ENCODE measurements around the gene MAP1A.

MAP1A gene

DNA sequence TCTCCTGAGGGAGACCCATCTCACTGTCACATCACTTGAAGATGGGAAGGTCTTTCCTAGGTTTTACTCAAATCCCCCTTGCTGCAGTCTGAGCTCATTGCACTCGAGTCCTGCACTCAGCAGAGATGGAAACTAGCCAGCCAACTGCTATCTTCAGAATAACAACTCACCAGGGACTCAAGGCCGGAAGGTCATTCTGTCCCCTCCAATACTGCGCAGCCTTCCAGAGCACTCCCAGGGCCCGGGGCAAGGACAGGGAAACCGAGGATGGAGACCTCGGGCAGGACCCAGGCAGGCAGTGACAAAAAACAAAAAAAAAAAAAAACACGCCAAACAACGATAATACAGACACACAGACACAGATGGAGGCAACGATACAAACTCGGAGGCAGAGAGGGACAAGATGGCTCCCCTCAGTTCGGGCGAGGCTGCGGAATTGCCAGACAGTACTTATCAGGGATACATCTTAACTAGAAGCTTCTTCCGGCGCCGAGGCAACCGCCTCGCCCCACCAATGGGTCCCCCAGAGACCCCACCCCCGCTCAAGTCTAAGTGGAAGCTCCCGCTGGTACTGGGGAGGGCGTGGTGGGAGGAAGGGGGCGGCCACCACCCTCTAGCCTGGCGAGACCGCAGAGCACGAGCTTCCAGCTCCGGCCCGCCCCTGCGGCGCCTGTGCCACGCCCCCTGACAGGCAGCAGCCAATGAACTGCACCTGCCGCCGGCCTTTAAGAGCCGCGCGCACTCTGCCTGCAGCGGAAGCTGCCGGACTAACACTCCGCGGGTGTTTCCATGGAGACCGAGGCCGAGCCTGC, 7.0 kb upstream of the MAP1A start:
- H3K27ac ChIP-seq = peak overlapping the region; percentile 52
- DNase-seq (ENCODE audit: low read depth, low spot score) = peak; percentile 61

GRCh38 chr15:43511012-43511885, 6.2 kb upstream of the MAP1A start:
- H3K27ac ChIP-seq = no peak overlapping the region

GRCh38 chr15:43513550-43513949, 3.9 kb upstream of the MAP1A start:
- H3K27ac ChIP-seq = no peak overlapping the region
- no peak for DNase-seq (ENCODE audit: low read depth, low spot score)

More at GRCh38 chr15:43511012-43511885, 6.2 kb upstream of the MAP1A start:
- DNase-seq (ENCODE audit: low read depth, low spot score) = no peak

DNA sequence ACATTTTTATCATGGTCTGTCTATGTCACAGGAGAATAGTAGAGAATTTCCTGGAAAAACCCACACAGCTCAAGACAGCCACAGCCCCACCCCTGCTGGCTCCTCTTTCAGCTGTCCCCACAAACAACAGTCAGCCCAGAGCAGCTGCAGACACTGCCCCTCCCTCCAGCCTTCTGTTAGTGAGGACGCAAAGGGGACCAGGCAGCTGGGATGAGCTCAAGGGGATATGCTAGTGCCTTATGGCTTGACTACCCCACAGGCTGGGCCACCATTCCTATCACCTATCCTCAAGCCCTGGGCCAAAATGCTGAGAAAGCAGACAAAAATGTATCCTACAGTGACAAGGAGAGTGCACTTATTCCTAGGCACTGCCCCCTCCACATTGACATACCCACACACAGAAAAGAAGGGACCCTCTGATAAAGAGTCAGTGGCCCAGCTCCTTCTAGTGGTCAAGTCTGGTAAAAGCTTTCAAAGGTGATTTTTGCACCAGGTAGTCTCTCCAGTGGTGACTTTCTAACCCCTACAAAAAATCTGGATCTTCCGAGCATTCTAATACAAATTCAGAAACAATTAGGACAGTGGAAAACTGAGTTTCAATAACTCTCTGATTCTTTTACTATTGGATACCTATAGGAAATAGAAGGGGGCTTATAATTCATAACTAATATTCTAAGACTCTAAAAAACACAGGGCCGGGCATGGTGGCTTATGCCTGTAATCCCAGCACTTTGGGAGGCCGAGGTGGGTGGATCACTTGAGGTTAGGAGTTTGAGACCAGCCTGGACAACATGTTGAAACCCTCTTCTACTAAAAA, 3.0 kb upstream of the MAP1A start:
- DNase-seq (ENCODE audit: low read depth, low spot score) = no peak
- no peak overlapping the region for H3K27ac ChIP-seq

- no peak for DNase-seq (ENCODE audit: low read depth, low spot score)
- no peak overlapping the region for H3K27ac ChIP-seq
Measured at GRCh38 chr15:43515741-43516140, 1.7 kb upstream of the MAP1A start.

GRCh38 chr15:43516185-43516584, 1.2 kb upstream of the MAP1A start:
- DNase-seq (ENCODE audit: low read depth, low spot score) = no peak
- H3K27ac ChIP-seq = no peak overlapping the region

GRCh38 chr15:43516801-43517353, 531 bp upstream of the MAP1A start:
- DNase-seq (ENCODE audit: low read depth, low spot score) = no peak
- no peak overlapping the region for H3K27ac ChIP-seq

DNA sequence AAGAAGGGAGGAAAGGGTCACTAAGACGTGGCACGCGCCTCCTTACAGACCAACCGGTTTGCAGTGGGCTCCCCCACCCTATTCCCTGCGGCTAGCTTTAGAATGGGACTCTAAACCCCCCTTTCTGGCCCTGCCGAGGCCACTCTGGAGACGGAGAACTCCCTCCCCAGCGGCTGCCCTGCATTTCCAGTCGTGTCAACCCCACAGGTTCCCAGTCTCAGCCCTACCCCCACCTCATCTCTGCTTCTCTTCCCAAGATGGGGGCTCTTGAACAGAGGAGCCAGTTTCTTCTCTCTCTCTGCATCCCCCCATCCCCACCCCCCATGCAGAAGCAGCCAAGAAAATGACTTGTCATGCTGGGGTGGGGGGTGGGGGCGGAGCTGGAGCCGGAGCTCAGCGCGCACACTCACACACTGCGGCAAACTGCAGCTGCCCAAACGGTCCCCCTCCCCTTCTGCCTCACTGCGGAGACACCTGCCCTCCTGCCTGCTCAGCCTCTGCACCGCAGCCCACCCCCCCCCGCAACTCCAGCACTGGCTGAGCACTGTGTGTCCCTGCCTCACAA, 871 bp downstream of the MAP1A start:
- H3K27ac ChIP-seq = no peak overlapping the region

DNA sequence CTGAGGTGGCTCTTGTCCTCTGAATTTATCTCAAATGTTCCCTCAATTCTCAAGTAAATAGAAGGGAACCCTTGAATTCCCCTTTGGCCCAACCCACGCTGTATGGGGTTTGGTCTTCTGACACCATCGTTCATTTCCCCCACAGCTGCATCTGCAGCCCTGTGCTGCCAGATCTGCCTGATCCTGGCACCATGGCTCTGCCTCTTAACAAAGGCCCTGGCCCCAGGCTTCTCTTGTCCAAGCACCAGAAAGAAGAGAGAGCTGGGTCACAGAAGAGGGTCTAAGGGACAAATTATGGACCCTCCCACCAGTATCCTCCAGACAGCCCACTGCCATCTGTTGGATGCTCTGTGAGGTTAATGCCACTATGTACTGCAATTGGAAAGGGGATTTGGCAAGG, 1.8 kb downstream of the MAP1A start:
- no peak overlapping the region for H3K27ac ChIP-seq
- DNase-seq (ENCODE audit: low read depth, low spot score) = no peak

More for the DNA sequence above, 871 bp downstream of the MAP1A start:
- DNase-seq (ENCODE audit: low read depth, low spot score) = no peak

DNA sequence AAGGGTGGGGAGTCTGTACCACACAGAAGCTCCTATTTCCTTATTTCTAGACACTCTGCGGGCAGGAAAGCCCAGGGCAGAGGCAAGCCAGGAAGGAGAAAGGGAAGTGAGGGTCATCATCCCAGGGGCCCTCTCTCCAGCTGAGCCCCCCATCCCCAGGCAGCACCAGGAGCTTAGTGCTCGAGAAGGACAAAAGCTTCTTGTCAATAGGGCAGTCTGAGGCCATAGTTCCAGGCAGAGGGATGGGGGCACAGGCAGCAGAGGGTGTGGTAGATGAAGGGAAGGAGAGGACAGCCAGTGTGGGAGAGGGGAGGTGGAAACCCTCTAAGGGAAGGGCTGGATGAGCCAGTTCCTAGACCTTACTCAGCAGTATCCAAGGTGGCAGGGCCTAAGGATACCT, 2.7 kb downstream of the MAP1A start:
- DNase-seq (ENCODE audit: low read depth, low spot score) = no peak
- no peak overlapping the region for H3K27ac ChIP-seq

- no peak for DNase-seq (ENCODE audit: low read depth, low spot score)
- H3K27ac ChIP-seq = no peak overlapping the region
Measured at GRCh38 chr15:43521419-43521818, 4.0 kb downstream of the MAP1A start.

DNA sequence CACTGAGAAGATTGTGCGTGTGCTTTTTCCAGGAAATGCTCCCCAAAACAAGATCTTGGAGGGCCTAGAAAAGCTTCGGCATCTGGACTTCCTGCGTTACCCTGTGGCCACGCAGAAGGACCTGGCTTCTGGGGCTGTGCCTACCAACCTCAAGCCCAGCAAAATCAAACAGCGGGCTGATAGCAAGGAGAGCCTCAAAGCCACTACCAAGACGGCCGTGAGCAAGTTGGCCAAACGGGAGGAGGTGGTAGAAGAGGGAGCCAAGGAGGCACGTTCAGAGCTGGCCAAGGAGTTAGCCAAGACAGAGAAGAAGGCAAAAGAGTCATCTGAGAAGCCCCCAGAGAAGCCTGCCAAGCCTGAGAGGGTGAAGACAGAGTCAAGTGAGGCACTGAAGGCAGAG, 4.8 kb downstream of the MAP1A start:
- no peak for DNase-seq (ENCODE audit: low read depth, low spot score)
- no peak overlapping the region for H3K27ac ChIP-seq

DNA sequence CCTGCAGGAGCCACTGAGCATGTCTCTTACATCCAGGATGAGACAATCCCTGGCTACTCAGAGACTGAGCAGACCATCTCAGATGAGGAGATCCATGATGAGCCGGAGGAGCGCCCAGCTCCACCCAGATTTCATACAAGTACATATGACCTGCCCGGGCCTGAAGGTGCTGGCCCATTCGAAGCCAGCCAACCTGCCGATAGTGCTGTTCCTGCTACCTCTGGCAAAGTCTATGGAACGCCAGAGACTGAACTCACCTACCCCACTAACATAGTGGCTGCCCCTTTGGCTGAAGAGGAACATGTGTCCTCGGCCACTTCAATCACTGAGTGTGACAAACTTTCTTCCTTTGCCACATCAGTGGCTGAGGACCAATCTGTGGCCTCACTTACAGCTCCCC, 6.2 kb downstream of the MAP1A start:
- DNase-seq (ENCODE audit: low read depth, low spot score) = no peak
- H3K27ac ChIP-seq = no peak overlapping the region

- no peak overlapping the region for H3K27ac ChIP-seq
Measured at GRCh38 chr15:43524254-43524845, 6.9 kb downstream of the MAP1A start.

GRCh38 chr15:43525131-43525530, 7.7 kb downstream of the MAP1A start:
- no peak overlapping the region for H3K27ac ChIP-seq
- DNase-seq (ENCODE audit: low read depth, low spot score) = no peak

More at GRCh38 chr15:43524254-43524845, 6.9 kb downstream of the MAP1A start:
- no peak for DNase-seq (ENCODE audit: low read depth, low spot score)

GRCh38 chr15:43526261-43526930, 9.0 kb downstream of the MAP1A start:
- H3K27ac ChIP-seq = no peak overlapping the region
- DNase-seq (ENCODE audit: low read depth, low spot score) = no peak

DNA sequence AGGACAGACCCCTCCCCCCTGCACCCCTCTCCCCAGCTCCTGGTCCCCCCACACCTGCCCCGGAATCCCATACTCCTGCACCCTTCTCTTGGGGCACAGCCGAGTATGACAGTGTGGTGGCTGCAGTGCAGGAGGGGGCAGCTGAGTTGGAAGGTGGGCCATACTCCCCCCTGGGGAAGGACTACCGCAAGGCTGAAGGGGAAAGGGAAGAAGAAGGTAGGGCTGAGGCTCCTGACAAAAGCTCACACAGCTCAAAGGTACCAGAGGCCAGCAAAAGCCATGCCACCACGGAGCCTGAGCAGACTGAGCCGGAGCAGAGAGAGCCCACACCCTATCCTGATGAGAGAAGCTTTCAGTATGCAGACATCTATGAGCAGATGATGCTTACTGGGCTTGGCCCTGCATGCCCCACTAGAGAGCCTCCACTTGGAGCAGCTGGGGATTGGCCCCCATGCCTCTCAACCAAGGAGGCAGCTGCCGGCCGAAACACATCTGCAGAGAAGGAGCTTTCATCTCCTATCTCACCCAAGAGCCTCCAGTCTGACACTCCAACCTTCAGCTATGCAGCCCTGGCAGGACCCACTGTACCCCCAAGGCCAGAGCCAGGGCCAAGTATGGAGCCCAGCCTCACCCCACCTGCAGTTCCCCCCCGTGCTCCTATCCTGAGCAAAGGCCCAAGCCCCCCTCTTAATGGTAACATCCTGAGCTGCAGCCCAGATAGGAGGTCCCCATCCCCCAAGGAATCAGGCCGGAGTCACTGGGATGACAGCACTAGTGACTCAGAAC, 9.8 kb downstream of the MAP1A start:
- H3K27ac ChIP-seq = no peak overlapping the region
- DNase-seq (ENCODE audit: low read depth, low spot score) = no peak

Data from epithelial cell of prostate (primary cell).